ENCODE data around the gene KMT2E.

KMT2E gene

GRCh38 chr7:105087981-105088380, 74.0 kb downstream of the KMT2E start:
- no peak for TF ChIP-seq CTCF (IDR thresholded peaks at IDR 0.05; ENCODE audit: extremely low read depth, insufficient read depth, missing control alignments)
- no peak for DNase-seq (ENCODE audit: low spot score)
- in situ Hi-C loops (cut with MboI; ENCODE audit: low pct_unique_long_range_greater_than_20kb, low sequenced_read_pairs, unreplicated experiment) = no loop called here

- no peak for DNase-seq (ENCODE audit: low spot score)
- no peak for TF ChIP-seq CTCF (IDR thresholded peaks at IDR 0.05; ENCODE audit: extremely low read depth, insufficient read depth, missing control alignments)
- in situ Hi-C loops (cut with MboI; ENCODE audit: low pct_unique_long_range_greater_than_20kb, low sequenced_read_pairs, unreplicated experiment) = no loop called here
Observed at GRCh38 chr7:105088456-105088855, 74.5 kb downstream of the KMT2E start.

- in situ Hi-C loops (cut with MboI; ENCODE audit: low pct_unique_long_range_greater_than_20kb, low sequenced_read_pairs, unreplicated experiment) = no loop called here
- TF ChIP-seq CTCF (IDR thresholded peaks at IDR 0.05; ENCODE audit: extremely low read depth, insufficient read depth, missing control alignments) = no peak
Observed at GRCh38 chr7:105094966-105095365, 81.0 kb downstream of the KMT2E start.

GRCh38 chr7:105096306-105096705, 82.3 kb downstream of the KMT2E start:
- no peak for DNase-seq (ENCODE audit: low spot score)
- in situ Hi-C loops (cut with MboI; ENCODE audit: low pct_unique_long_range_greater_than_20kb, low sequenced_read_pairs, unreplicated experiment) = no loop called here

More at GRCh38 chr7:105094966-105095365, 81.0 kb downstream of the KMT2E start:
- DNase-seq (ENCODE audit: low spot score) = no peak

GRCh38 chr7:105097619-105098018, 83.6 kb downstream of the KMT2E start:
- no peak for DNase-seq (ENCODE audit: low spot score)
- TF ChIP-seq CTCF (IDR thresholded peaks at IDR 0.05; ENCODE audit: extremely low read depth, insufficient read depth, missing control alignments) = no peak
- in situ Hi-C loops (cut with MboI; ENCODE audit: low pct_unique_long_range_greater_than_20kb, low sequenced_read_pairs, unreplicated experiment) = no loop called here

More at GRCh38 chr7:105096306-105096705, 82.3 kb downstream of the KMT2E start:
- no peak for TF ChIP-seq CTCF (IDR thresholded peaks at IDR 0.05; ENCODE audit: extremely low read depth, insufficient read depth, missing control alignments)

GRCh38 chr7:105098863-105099515, 85.0 kb downstream of the KMT2E start:
- TF ChIP-seq CTCF (IDR thresholded peaks at IDR 0.05; ENCODE audit: extremely low read depth, insufficient read depth, missing control alignments) = no peak
- peak; percentile 23 for DNase-seq (ENCODE audit: low spot score)
- in situ Hi-C loops (cut with MboI; ENCODE audit: low pct_unique_long_range_greater_than_20kb, low sequenced_read_pairs, unreplicated experiment) = no loop called here
